NCI-H1417 (cell line): ENCODE measurements around the gene DOP1B.
"Not testable (repeated sequence)": the region's sequence is repeated elsewhere in the genome, so short reads cannot be mapped to it uniquely, and the experiment has no call there.

ENCODE experiments used
- DNase-seq, 3 experiments: peaks; one replicate each; lab custom pipeline; 2025; lab: John Stamatoyannopoulos, UW

DOP1B gene

DNA sequence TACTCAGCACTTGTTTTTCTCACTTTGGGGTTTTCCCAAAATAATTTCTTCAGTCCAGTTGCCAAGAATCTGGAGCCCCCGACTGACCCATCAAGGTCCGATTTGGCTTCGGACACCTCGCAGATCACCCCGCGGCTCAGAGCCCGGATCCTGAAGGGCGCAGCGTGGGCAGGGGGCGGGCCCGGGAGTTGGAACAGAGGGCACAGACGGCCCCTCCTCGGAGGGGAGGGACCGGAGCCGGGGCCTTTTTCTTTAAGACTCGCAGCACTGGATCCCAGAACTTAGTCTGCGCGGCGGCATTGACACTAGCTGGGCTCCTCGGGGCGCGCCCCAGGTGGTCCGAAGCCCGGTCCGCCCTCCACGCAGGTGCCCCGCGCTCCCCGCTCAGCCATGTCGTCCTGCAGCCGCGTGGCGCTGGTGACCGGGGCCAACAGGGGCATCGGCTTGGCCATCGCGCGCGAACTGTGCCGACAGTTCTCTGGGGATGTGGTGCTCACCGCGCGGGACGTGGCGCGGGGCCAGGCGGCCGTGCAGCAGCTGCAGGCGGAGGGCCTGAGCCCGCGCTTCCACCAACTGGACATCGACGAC is 21.7 kb upstream of the DOP1B start, which contains the start of gene CBR3:
Gene CBR3 (plus strand): TSS at position 277 of the 588 bp plus-strand sequence. CDS start 114 bp downstream, at position 391.
- peak in 1 of 3 experiments; percentile 75 for DNase-seq

- DNase-seq: peak; percentile 49 to 93 (median 88)
These were observed 21.1 kb upstream of the DOP1B start for GRCh38 chr21:36135391-36136102.

- not testable (repeated sequence) for DNase-seq
These were observed 16.8 kb upstream of the DOP1B start for GRCh38 chr21:36139791-36140190.

DNA sequence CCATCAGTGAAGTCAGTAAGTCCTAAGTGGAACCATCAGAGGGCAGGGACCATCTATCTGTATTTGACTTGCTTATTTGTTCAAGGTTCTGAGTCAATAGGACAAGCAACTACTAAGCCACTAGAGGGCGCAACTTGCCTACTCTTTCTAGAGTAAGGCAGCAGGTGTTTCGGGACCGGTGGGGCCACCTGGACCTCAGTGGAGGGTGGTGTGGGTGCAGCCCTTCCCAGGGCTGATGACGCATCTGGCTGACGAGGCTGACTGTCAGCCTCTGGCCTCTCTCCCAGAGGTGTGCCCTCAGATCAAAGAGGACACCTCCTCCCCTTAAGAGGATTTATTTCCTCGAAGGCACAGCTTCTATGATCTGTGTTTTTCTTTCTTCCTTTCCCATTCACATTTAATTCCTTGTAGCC is 15.1 kb upstream of the DOP1B start:
- peak; percentile 92 to 99 (median 97) for DNase-seq

DNA sequence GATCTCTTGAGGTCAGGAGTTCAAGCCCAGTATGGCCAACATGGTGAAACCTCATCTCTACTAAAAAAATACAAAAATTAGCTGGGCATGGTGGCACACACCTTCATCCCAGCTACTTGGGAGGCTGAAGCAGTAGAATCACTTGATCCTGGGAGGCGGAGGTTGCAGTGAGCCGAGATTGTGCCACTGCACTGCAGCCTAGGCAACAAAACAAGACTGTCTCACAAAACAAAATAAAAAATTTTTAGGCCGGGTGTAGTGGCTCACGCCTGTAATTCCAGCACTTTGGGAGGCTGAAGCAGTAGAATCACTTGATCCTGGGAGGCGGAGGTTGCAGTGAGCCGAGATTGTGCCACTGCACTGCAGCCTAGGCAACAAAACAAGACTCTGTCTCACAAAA is 12.4 kb upstream of the DOP1B start:
- DNase-seq: not testable (repeated sequence)

- DNase-seq: no peak
These were observed 11.4 kb upstream of the DOP1B start for GRCh38 chr21:36145259-36145658.

- no peak for DNase-seq
These were observed 8.7 kb upstream of the DOP1B start for GRCh38 chr21:36147911-36148310.

GRCh38 chr21:36148886-36149285 is 7.7 kb upstream of the DOP1B start:
- DNase-seq: no peak

DNA sequence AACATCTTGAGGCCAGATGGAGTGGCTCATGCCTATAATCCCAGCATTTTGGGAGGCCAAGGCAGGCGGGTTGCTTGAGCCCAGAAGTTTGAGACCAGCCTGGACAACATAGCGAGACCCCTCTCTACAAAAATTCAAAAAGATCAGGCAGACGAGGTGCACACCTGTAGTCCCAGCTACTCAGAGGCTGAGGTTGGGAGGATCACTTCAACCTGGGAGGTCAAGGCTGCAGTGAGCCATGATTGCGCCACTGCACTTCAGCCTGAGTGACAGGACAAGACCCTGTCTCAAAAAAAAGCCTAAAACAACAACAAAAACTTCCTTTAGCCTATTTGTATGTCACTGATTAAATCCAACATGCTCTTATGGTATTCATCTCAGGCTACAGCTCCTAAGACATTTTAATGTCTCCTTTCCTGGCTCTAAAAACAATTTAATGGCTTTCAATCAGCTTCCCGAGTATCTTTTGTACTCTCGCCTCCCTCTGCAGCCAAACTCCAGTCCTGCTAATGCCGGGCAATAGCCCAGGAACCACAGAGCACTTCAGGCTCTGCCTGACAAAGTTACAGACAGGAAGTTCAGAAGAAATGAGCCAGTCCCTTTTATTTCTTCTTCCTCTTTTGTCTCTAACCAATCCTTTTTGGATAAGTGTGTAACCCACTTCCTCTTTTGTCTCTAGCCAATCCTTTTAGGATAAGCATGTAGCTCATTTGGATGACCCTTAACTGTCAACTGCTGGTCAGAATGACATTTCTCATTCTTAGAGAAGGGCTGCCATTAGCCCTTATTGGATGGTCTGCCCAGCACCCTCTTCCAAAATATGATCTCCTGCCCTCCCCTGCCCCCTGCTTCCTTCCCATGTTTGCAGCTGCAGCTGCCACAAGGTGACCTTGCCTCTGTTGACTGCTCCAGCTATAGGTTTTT is 6.6 kb upstream of the DOP1B start:
- DNase-seq: peak in 1 of 3 experiments; percentile 8

- peak; percentile 35 to 76 (median 75) for DNase-seq
These were observed 853 bp upstream of the DOP1B start for GRCh38 chr21:36155603-36156338.

DNA sequence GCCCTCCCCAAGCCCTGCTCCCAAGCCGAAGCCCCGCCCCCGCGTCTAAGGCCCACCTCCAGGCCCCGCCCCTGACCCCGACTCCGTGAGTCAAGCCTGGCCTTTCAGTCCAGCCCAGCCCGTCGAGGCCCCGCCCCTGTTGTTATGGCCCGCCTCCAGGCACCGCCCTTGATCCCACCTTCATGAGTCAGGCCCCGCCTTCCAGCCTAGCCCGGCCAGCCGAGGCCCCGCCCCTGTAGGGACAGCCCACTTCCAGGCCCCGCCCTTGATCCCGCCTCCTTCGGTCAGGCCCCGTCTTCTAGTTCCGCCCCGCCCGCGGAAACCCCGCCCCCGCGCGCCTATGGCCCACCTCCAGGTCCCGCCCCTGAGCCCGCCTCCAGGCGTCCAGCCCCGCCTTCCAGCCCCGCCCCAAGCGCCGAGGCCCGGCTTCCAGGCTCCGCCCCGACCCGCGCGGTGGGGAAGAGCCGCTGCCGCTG is 247 bp upstream of the DOP1B start:
- peak; percentile 100 for DNase-seq

GRCh38 chr21:36159356-36159921 is 2.8 kb downstream of the DOP1B start:
- DNase-seq: no peak

- DNase-seq: no peak
These were observed 4.2 kb downstream of the DOP1B start for GRCh38 chr21:36160850-36161178.

DNA sequence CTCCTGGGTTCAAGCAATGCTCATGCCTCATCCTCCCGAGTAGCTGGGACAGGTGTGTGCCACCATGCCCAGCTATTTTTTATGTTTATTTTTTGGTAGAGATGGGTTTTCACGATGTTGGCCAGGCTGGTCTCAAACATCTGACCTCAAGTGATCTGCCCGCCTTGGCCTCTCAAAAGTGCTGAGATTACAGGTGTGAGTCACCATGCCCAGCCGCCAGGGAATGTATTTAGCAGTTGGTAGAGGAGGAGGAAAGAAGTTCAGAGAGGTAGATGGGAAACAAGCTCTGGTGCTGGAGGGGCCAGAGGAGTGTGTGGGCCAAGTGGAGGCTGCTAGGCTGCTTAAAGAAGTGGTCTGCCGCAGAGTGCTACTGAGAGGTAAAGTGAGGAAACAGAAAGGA is 6.0 kb downstream of the DOP1B start:
- no peak for DNase-seq

GRCh38 chr21:36163750-36164741 is 7.4 kb downstream of the DOP1B start:
- DNase-seq: peak in 2 of 3 experiments; percentile 41 to 72

DNA sequence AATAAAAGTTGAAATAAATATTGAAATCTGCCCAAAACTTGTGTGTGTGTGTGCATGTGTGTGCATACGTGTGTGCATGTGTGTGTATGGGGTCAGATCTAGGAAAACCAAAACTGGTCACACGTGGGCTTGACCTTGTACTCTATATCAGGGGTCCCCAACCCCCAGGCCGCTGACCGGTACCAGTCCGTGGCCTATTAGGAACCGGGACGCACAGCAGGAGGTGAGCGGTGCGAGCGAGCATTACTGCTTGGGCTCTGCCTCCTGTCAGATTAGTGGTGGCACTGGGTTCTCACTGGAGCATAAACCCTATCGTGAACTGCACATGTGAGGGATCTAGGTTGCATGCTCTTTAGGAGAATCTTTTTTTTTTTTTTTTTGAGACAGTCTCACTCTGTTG is 8.7 kb downstream of the DOP1B start:
- DNase-seq: no peak

DNA sequence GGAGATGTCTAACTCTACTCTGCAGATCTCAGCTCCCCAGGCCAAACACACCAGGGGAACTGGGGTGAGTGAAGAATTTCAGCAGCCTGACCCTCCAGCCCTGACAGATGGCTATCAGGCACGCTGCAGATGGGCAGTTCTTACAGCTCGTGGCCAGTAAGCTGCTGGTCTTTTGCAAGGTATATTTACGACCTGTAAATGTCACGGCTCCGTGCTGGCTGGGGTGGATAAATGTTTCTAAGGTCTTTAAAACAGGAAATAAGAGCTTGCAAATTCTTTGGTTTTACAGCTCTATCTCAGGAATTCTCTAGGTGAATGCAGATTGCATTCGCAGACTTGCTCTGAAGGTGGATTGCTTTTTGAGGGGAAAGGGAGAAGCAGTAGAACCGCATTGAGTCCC is 10.1 kb downstream of the DOP1B start:
- no peak for DNase-seq

- DNase-seq: no peak
These were observed 10.9 kb downstream of the DOP1B start for GRCh38 chr21:36167541-36167940.

DNA sequence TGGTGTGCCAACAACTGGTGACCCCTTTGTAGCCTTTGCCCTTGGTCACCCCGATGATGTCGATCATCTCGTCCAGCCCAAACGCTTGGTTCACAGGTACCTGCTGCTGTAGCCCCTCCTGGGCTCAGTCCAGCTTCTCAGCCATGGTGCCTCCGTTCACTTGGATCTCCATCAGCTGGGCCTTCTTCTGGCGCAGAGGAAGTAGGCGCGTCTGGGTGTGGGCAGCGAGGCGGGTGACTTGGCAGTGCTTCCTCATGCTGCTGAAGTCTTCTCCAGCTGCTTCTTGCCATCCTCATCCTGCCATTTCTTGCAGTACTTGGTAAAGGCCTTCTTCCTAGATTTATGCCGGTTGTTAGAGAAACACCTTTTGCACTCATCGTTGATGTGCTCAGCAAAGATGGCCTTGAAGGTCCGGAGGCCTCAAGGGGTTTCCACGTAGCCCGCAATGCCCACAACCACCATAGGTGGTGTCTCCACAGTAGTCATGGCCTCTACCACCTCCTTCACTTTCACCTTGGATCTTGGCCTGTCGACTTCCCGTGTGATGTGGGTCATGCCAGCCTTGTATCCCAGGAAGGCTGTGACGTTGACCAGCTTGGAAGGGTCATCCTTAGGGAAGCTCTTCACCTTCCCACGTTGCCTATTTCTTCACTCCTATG is 13.0 kb downstream of the DOP1B start:
- DNase-seq: no peak

GRCh38 chr21:36170823-36171222 is 14.2 kb downstream of the DOP1B start:
- no peak for DNase-seq
